Measurements from ENCODE around the gene BTBD17. TPM values are rescaled to one million over a fixed set of nuclear protein-coding genes. Genes with fewer than 3 reads are reported as not detected.

Gene BTBD17
- total RNA-seq, 2 donors from 2014 or later: 1.0 TPM; not detected in 1

GRCh38 chr17:74314877-74315276, 46.8 kb downstream of the BTBD17 start:
- Histone ChIP-seq H3K36me3 (replicated peaks in 1 of 2; ENCODE audit: insufficient read depth in 1 of 2, low read depth in 2 of 2) (no peaks in the 10 kb centered on the region), H3K4me1 (no peaks in the 10 kb centered on the region), H3K27me3 (no peaks in the 10 kb centered on the region), H3K27ac (no peak overlapping the region), H3K4me3 (no peak overlapping the region), H3K9me3 (no peaks in the 10 kb centered on the region)
- intact Hi-C loops (cut with DNase I): no loop called here
- no peak for DNase-seq
- TF ChIP-seq CTCF (IDR thresholded peaks at IDR 0.05) (no peak), POLR2A (IDR thresholded peaks at IDR 0.05) (no peak)
- no peak for ATAC-seq
- WGBS, 2 donors: 65 to 76% methylated on average over 7 to 15 of the region's 15 CpGs

- 31 to 52% methylated on average over 7 to 12 of the region's 12 CpGs for WGBS, 2 donors
- intact Hi-C loops (cut with DNase I): no loop called here
- no peak for TF ChIP-seq POLR2A (IDR thresholded peaks at IDR 0.05)
- no peak for TF ChIP-seq CTCF (IDR thresholded peaks at IDR 0.05)
- no peaks in the 10 kb centered on the region for H3K36me3 ChIP-seq (replicated peaks in 1 of 2; ENCODE audit: insufficient read depth in 1 of 2, low read depth in 2 of 2)
- no peak overlapping the region for H3K4me3 ChIP-seq
- H3K4me1 ChIP-seq: no peaks in the 10 kb centered on the region
- H3K27ac ChIP-seq: no peak overlapping the region
- no peaks in the 10 kb centered on the region for H3K9me3 ChIP-seq
- no peak for ATAC-seq
- DNase-seq: no peak
- H3K27me3 ChIP-seq: no peaks in the 10 kb centered on the region
These were observed 51.8 kb downstream of the BTBD17 start for GRCh38 chr17:74309902-74310301.

GRCh38 chr17:74307984-74308773, 53.5 kb downstream of the BTBD17 start:
- TF ChIP-seq POLR2A (IDR thresholded peaks at IDR 0.05) (no peak), CTCF (IDR thresholded peaks at IDR 0.05) (no peak)
- no peak overlapping the region for H3K4me3 ChIP-seq
- ATAC-seq (no peak), DNase-seq (no peak)
- H3K4me1 ChIP-seq: no peaks in the 10 kb centered on the region
- H3K36me3 ChIP-seq (replicated peaks in 1 of 2; ENCODE audit: insufficient read depth in 1 of 2, low read depth in 2 of 2): no peaks in the 10 kb centered on the region
- no peak overlapping the region for H3K27ac ChIP-seq
- no peaks in the 10 kb centered on the region for H3K27me3 ChIP-seq
- H3K9me3 ChIP-seq: no peaks in the 10 kb centered on the region
- 57 to 66% methylated on average over 15 of the region's 15 CpGs for WGBS, 2 donors
- intact Hi-C loops (cut with DNase I): no loop called here

Other genes starting within 250 kb of the BTBD17 start
- 100 to 1,000 TPM; 141 to 156 TPM for gene RPL38, start 158.2 kb downstream of the BTBD17 start, total RNA-seq
- 10 to 100 TPM in 1 of 2 donors, 1 to 10 TPM in 1; 8.0 to 14.8 TPM for gene TTYH2, start 148.3 kb downstream of the BTBD17 start, total RNA-seq
- not detected for gene DNAI2, start 87.6 kb downstream of the BTBD17 start, total RNA-seq
- gene KIF19, start 35.6 kb downstream of the BTBD17 start, total RNA-seq: 1 to 10 TPM; 2.3 to 3.3 TPM
- under 1 TPM; 0.52 to 0.66 TPM for gene GPR142, start 5.6 kb upstream of the BTBD17 start, total RNA-seq
- 10 to 100 TPM; 68.0 to 71.2 TPM for gene GPRC5C, start 70.2 kb upstream of the BTBD17 start, total RNA-seq
- 1 to 10 TPM; 2.0 to 3.1 TPM for gene CD300A, start 104.8 kb upstream of the BTBD17 start, total RNA-seq
- not detected for gene CD300LB, start 169.6 kb upstream of the BTBD17 start, total RNA-seq
- under 1 TPM in 1 of 2 donors, not detected in 1; 0.52 TPM for gene CD300C, start 184.2 kb upstream of the BTBD17 start, total RNA-seq
- gene CD300H, start 205.6 kb upstream of the BTBD17 start, total RNA-seq: not detected
- gene CD300LD, start 230.4 kb upstream of the BTBD17 start, total RNA-seq: not detected

Measured in body of pancreas (tissue), 4 donors.